GM12878 (cell line): ENCODE data around the gene UMAD1. TPM values are rescaled to one million over a fixed set of nuclear protein-coding genes. Genes with fewer than 3 reads are reported as not detected.

Experiments
- ATAC-seq: fragments of 200-7000 bp; cut with Tn5 transposase; 3 replicates; pipeline ENCODE4 v1.9.1; 2020; ENCODE audit warnings: mild to moderate bottlenecking, moderate library complexity
- Bru-seq: library from RNA; stranded (reverse); fragments of 400-500 nt; gene quantifications from one replicate; lab custom pipeline; 2021; lab: Mats Ljungman, UMichigan
- BruChase-seq, 2 experiments: library from RNA; stranded (reverse); fragments of 400-500 nt; gene quantifications; one replicate each; lab custom pipeline; 2021; lab: Mats Ljungman, UMichigan
- BruUV-seq: library from RNA; stranded (reverse); fragments of 400-500 nt; replicated peaks from 2 replicates; lab custom pipeline; 2021; lab: Mats Ljungman, UMichigan
- CTCF ChIA-PET: fragments of 300-600 bp; sonication (Branson Sonifier 250); formaldehyde crosslinking; extraction: SDS; loops from one replicate; lab custom pipeline; 2021; ENCODE audit warnings: inconsistent platforms; lab: Yijun Ruan, JAX
- POLR2A ChIA-PET: fragments of 350-600 bp; formaldehyde crosslinking; extraction: SDS; loops from one replicate; lab custom pipeline; 2021; ENCODE audit warnings: inconsistent platforms; lab: Charles Lee
- RAD21 ChIA-PET: fragments of 300-600 bp; sonication (Branson Sonifier 250); formaldehyde crosslinking; loops from one replicate; lab custom pipeline; 2023; ENCODE audit warnings: antibody characterized with exemption; ENCODE audit not compliant: unreplicated experiment; lab: Charles Lee
- SMC1A ChIA-PET: fragments of 300-600 bp; sonication (Branson Sonifier 250); formaldehyde crosslinking; loops from one replicate; lab custom pipeline; 2023; ENCODE audit not compliant: unreplicated experiment, uncharacterized antibody; lab: Charles Lee
- DNase-seq: peaks from one replicate; pipeline ENCODE4 v3.0.0-alpha.2; 2011; ENCODE audit warnings: low read depth, low spot score
- FAIRE-seq: peaks from 3 replicates; lab custom pipeline; 2011; peaks lifted over from hg19 to GRCh38; lab: Jason Lieb, UNC
- H2AFZ ChIP-seq: 2 replicates; pipeline ENCODE4 v1.6.0; 2011; ENCODE audit warnings: low read depth, low read length, control low read depth; ENCODE audit not compliant: control insufficient read depth
- H3K27ac ChIP-seq: 2 replicates; pipeline ENCODE4 v1.5.1; 2011; ENCODE audit warnings: control low read depth; ENCODE audit not compliant: control insufficient read depth, insufficient read depth
- H3K27me3 ChIP-seq, 2 experiments: replicated peaks in 1 of 2; 2 replicates each; pipeline versions ENCODE4 v1.6.0 to v1.6.1; 2011; ENCODE audit warnings: low read length in 1 of 2; ENCODE audit not compliant: control insufficient read depth in 2 of 2, insufficient read depth in 2 of 2
- H3K36me3 ChIP-seq, 2 experiments: 2 replicates each; pipeline ENCODE4 v1.5.1; 2011; ENCODE audit warnings: low read length in 1 of 2; ENCODE audit not compliant: control insufficient read depth in 2 of 2, insufficient read depth in 2 of 2
- H3K4me1 ChIP-seq: 2 replicates; pipeline ENCODE4 v1.6.1; 2011; ENCODE audit warnings: mild to moderate bottlenecking, low read length, moderate library complexity, mixed read lengths; ENCODE audit not compliant: control insufficient read depth, insufficient read depth
- H3K4me2 ChIP-seq: 2 replicates; pipeline ENCODE4 v1.6.0; 2011; ENCODE audit warnings: control low read depth; ENCODE audit not compliant: control insufficient read depth, insufficient read depth
- H3K4me3 ChIP-seq: fragments of 200-600 bp; sonication (generic); 2 replicates; pipeline ENCODE4 v1.5.1; 2016
- H3K79me2 ChIP-seq: 2 replicates; pipeline ENCODE4 v1.6.0; 2011; ENCODE audit warnings: low read length; ENCODE audit not compliant: control insufficient read depth, insufficient read depth
- H3K9ac ChIP-seq: 2 replicates; pipeline ENCODE4 v1.8.0; 2011; ENCODE audit warnings: low read length, control low read depth, mixed read lengths; ENCODE audit not compliant: control insufficient read depth, insufficient read depth
- H3K9me3 ChIP-seq: replicated peaks from 3 replicates; pipeline ENCODE4 v1.5.1; 2011; ENCODE audit warnings: mild to moderate bottlenecking, low read length; ENCODE audit not compliant: control insufficient read depth, insufficient read depth
- H4K20me1 ChIP-seq: 2 replicates; pipeline ENCODE4 v1.6.0; 2011; ENCODE audit not compliant: control insufficient read depth, insufficient read depth
- ASH2L ChIP-seq: fragments of 300-600, 200-600 bp; sonication (generic); IDR thresholded peaks from 2 replicates; pipeline ENCODE4 v1.6.1; 2017; ENCODE audit warnings: low read depth, mild to moderate bottlenecking, borderline replicate concordance
- CREB1 ChIP-seq: IDR thresholded peaks from 2 replicates; pipeline ENCODE4 v1.6.1; 2012; ENCODE audit warnings: low read depth, mild to moderate bottlenecking, inconsistent platforms
- E4F1 ChIP-seq: fragments of 450-650 bp; IDR thresholded peaks from 2 replicates; pipeline ENCODE4 v1.6.1; 2018; ENCODE audit warnings: borderline replicate concordance, mild to moderate bottlenecking; ENCODE audit not compliant: partially characterized antibody
- EGR1 ChIP-seq, 2 experiments: IDR thresholded peaks; 1 replicate in 1 of 2; 2 replicates in 1 of 2; pipeline ENCODE4 v1.6.1; 2011 to 2012; ENCODE audit warnings: low read depth in 2 of 2, low read length in 2 of 2, borderline replicate concordance in 1 of 2, mild to moderate bottlenecking in 1 of 2, moderate library complexity in 1 of 2
- FOXM1 ChIP-seq: IDR thresholded peaks from 2 replicates; pipeline ENCODE4 v1.6.1; 2012; ENCODE audit warnings: low read depth, mild to moderate bottlenecking, inconsistent platforms, low read length, moderate library complexity
- IKZF1 ChIP-seq: fragments of 450-650 bp; conservative IDR thresholded peaks from 2 replicates; pipeline ENCODE4 v1.6.1; 2017; ENCODE audit warnings: antibody characterized with exemption, mild to moderate bottlenecking
- MLLT1 ChIP-seq: fragments of 450-650 bp; IDR thresholded peaks from 2 replicates; pipeline ENCODE4 v1.6.1; 2016; ENCODE audit warnings: mild to moderate bottlenecking
- PKNOX1 ChIP-seq: fragments of 450-650 bp; IDR thresholded peaks from 2 replicates; pipeline ENCODE4 v1.6.1; 2016; ENCODE audit warnings: mild to moderate bottlenecking
- SP1 ChIP-seq: IDR thresholded peaks from one replicate; pipeline ENCODE4 v1.6.1; 2011; ENCODE audit warnings: low read depth, low read length
- TBL1XR1 ChIP-seq: IDR thresholded peaks from 2 replicates; pipeline ENCODE4 v1.6.1; 2012; ENCODE audit warnings: low read depth, low read length, improper control_type of control experiment
- YY1 ChIP-seq: IDR thresholded peaks from 2 replicates; pipeline ENCODE4 v1.6.1; 2011; ENCODE audit warnings: low read depth, mild to moderate bottlenecking, low read length
- WGBS: methylation state at CpG from one replicate; pipeline ENCODE4 v1.1.6; 2016; ENCODE audit warnings: low lambda C conversion rate; ENCODE audit not compliant: insufficient replicate concordance, insufficient coverage; ENCODE audit errors: missing lambda C conversion rate; 5-methylcytosine and 5-hydroxymethylcytosine counted together
- in situ Hi-C: fragments of 300-500 bp; cut with MboI; formaldehyde crosslinking; loops from 9 replicates; pipeline ENCODE4 v1.14.3; 2018; ENCODE audit warnings: mixed read lengths
- intact Hi-C: fragments of 100-400 bp; cut with micrococcal nuclease; formaldehyde crosslinking; loops from one replicate; pipeline ENCODE4 v1.14.2; 2022; ENCODE audit not compliant: unreplicated experiment
- long read RNA-seq, 2 experiments: library from polyadenylated mRNA; unstranded; transcript quantifications; one replicate each; pipeline ENCODE4 v2.0.0, GENCODE V29; 2019 to 2020
- polyA minus RNA-seq, 3 experiments: library from RNA; depleted of rRNA, polyadenylated mRNA; stranded (reverse); fragments of >200 nt; gene quantifications; 2 replicates each; pipeline ENCODE4 v1.2.3, GENCODE V29; 2011
- polyA plus RNA-seq, 11 experiments: library from polyadenylated mRNA; depleted of rRNA in 4 of 11; unstranded in 6 of 11; stranded (reverse) in 5 of 11; fragments of >200 nt; fragmentation: Nextera tagmentation in 4 of 11; fragmentation: Illumina TruSeq in 1 of 11; extraction: Ambion mirVana in 4 of 11; extraction: Trizol in 1 of 11; gene quantifications; 1 replicate in 1 of 11; 2 replicates in 10 of 11; pipeline versions ENCODE4 v1.2.1 to v1.2.3, GENCODE V29; 2011 to 2016; ENCODE audit warnings: inconsistent platforms in 2 of 11, missing spikeins in 2 of 11, low read depth in 1 of 11
- total RNA-seq, 4 experiments: library from RNA; depleted of rRNA in 3 of 4; stranded (reverse); fragments of >200 nt in 3 of 4; fragmentation: Illumina TruSeq in 1 of 4; extraction: Trizol in 1 of 4; gene quantifications; 2 replicates each; pipeline versions ENCODE4 v1.2.1 to v1.2.3, GENCODE V29; 2013 to 2021

Gene UMAD1
- total RNA-seq (2013; cell fraction: nucleolus; rRNA removed), result 25.8 and 26.1 TPM in 2 replicates
- 8.2 and 9.4 TPM in 2 replicates for total RNA-seq (2014; rRNA removed)
- total RNA-seq (2014; rRNA removed; fragmentation: Illumina TruSeq; extraction: Trizol), result 7.9 and 8.9 TPM in 2 replicates
- total RNA-seq (2021), result 8.4 and 10.0 TPM in 2 replicates
- 6.0 TPM for polyA plus RNA-seq (2011; ENCODE audit: low read depth)
- 28.6 and 43.2 TPM in 2 replicates for polyA plus RNA-seq (2011; rRNA removed)
- polyA plus RNA-seq (2011; cell fraction: cytosol; rRNA removed), result 13.1 and 16.0 TPM in 2 replicates
- polyA plus RNA-seq (2011; cell fraction: nucleus; rRNA removed), result 14.8 and 15.5 TPM in 2 replicates
- 6.1 and 10.5 TPM in 2 replicates for polyA plus RNA-seq (2012)
- 9.8 and 13.8 TPM in 2 replicates for polyA plus RNA-seq (2014; fragmentation: Illumina TruSeq; extraction: Trizol)
- 1 to 10 TPM; 8.7 to 8.8 TPM for polyA plus RNA-seq (2014; fragmentation: Nextera tagmentation; extraction: Ambion mirVana)
- polyA plus RNA-seq (2014; rRNA removed), result 6.0 and 6.7 TPM in 2 replicates
- 10 to 100 TPM; 13.8 to 14.0 TPM for polyA plus RNA-seq (2016; fragmentation: Nextera tagmentation; extraction: Ambion mirVana)
- 17.2 and 20.9 TPM in 2 replicates for polyA minus RNA-seq (2011; rRNA and poly(A)+ RNA removed)
- polyA minus RNA-seq (2011; cell fraction: cytosol; rRNA and poly(A)+ RNA removed), result 5.6 and 5.8 TPM in 2 replicates
- polyA minus RNA-seq (2011; cell fraction: nucleus; rRNA and poly(A)+ RNA removed), result 9.7 and 21.0 TPM in 2 replicates
- Bru-seq, nascent RNA, result percentile 65 among the genes with signal in this experiment
- percentile 85 among the genes with signal in this experiment for BruChase-seq, experiment 1, labeled RNA remaining after a 6-hour chase
- BruChase-seq, experiment 2, labeled RNA remaining after a 2-hour chase, result percentile 83 among the genes with signal in this experiment
- long read RNA-seq, experiment 1, partial matches to known transcripts, result 1 of 11 reads
- long read RNA-seq, experiment 1, other reads (novel, unspliced or antisense), result 7 of 11 reads
- long read RNA-seq, experiment 2, partial matches to known transcripts, result 0 of 20 reads
- long read RNA-seq, experiment 2, other reads (novel, unspliced or antisense), result 19 of 20 reads

GRCh38 chr7:7640221-7641128 is at the start of gene UMAD1:
Gene UMAD1 (plus strand): TSS chr7:7640752. CDS start chr7:7673372, 32,620 bp downstream.
- DNase-seq (peak; percentile 99), ATAC-seq (peak; percentile 95), FAIRE-seq (peak; percentile 98)
- under 1% methylated on average over 68 of the region's 68 CpGs for WGBS
- ChIA-PET POLR2A (interaction anchor here (0.5 to 2.5 kb wide), 12 partner anchors 26 to 1297 kb away, joined by 3 to 15 read pairs (median 5); partner anchors contain the start of gene GLCCI1), CTCF (interaction anchor here (0.7 to 2.2 kb wide), 15 partner anchors 13 to 656 kb away, joined by 3 to 14 read pairs (median 3); no protein-coding TSS in a partner anchor), RAD21 (interaction anchor here (0.8 to 3.0 kb wide), 17 partner anchors 41 to 656 kb away, joined by 3 to 22 read pairs (median 6); partner anchors contain the start of gene MIOS), SMC1A (interaction anchor here (0.7 to 4.2 kb wide), 26 partner anchors 12 to 576 kb away, joined by 3 to 30 read pairs (median 4); partner anchors contain the start of gene RPA3)
- Histone ChIP-seq H3K79me2 (peaks cover 16% of the 10 kb centered on the region), H3K4me1 (no peaks in the 10 kb centered on the region), H3K4me2 (peak within 1 kb of the TSS; percentile 87), H3K36me3 (peaks cover 0 to 4% of the 10 kb centered on the region in 2 experiments; a peak in 2 of 4 replicates), H2AFZ (peak within 1 kb of the TSS; percentile 85), H3K27me3 (no peaks in the 10 kb centered on the region), H3K9ac (peak within 1 kb of the TSS; percentile 78), H3K4me3 (peak within 1 kb of the TSS; percentile 93), H4K20me1 (no peaks in the 10 kb centered on the region), H3K9me3 (no peaks in the 10 kb centered on the region), H3K27ac (peak within 1 kb of the TSS; percentile 79)
- intact Hi-C loops (loop anchor here (2.0 to 5.0 kb wide), 5 partner anchors 72 to 577 kb away; no protein-coding TSS in a partner anchor), in situ Hi-C loops (no loop called here)
- no TSS peak for BruUV-seq
- TF ChIP-seq E4F1 (peak; percentile 96), CREB1 (peak; percentile 87), EGR1 (IDR thresholded peaks at IDR 0.05; ENCODE audit: borderline replicate concordance in 1 of 2, low read depth in 2 of 2, low read length in 2 of 2) (peak; percentile 62 to 95), YY1 (peak; percentile 94), SP1 (peak; percentile 88), MLLT1 (peak; percentile 47), PKNOX1 (peak; percentile 80), ASH2L (peak; percentile 60; the same call in 1 of the 2 replicates), IKZF1 (peak; percentile 92), TBL1XR1 (peak; percentile 9), FOXM1 (peak; percentile 79; the same call in 1 of the 2 replicates)
